ENCODE measurements around the gene PCYT2.

- TF ChIP-seq CTCF (IDR thresholded peaks at IDR 0.05) = no peak
- TF ChIP-seq POLR2A (IDR thresholded peaks at IDR 0.05) = no peak
Measured at GRCh38 chr17:81939881-81940385, 28.7 kb upstream of the PCYT2 start.

Measured in prostate gland (tissue), 2 donors.